ENCODE measurements around the gene TBX15.

- no peak for TF ChIP-seq CTCF (IDR thresholded peaks at IDR 0.05; ENCODE audit: insufficient read depth, low read length, poor library complexity, severe bottlenecking)
- TF ChIP-seq EZH2phosphoT487 (conservative IDR thresholded peaks at IDR 0.05; ENCODE audit: low read length): no peak
Measured at GRCh38 chr1:118948351-118948750, 39.8 kb downstream of the TBX15 start.

All from SU-DHL-6 (cell line).